Brain microvascular endothelial cell (primary cell): Measurements from ENCODE around the gene TAF4B.

ENCODE experiments used
- DNase-seq: peaks from one replicate; pipeline ENCODE4 v3.0.0-alpha.2; 2020
- H3K27ac ChIP-seq: fragments of 250-450 bp; sonication (Bioruptor Pico); 2 replicates; pipeline ENCODE4 v1.5.1; 2020; ENCODE audit warnings: mild to moderate bottlenecking, moderate library complexity
- H3K27me3 ChIP-seq: fragments of 250-450 bp; sonication (Bioruptor Pico); replicated peaks from 2 replicates; pipeline ENCODE4 v1.5.1; 2020; ENCODE audit warnings: mild to moderate bottlenecking
- H3K36me3 ChIP-seq: fragments of 250-450 bp; sonication (Bioruptor Pico); replicated peaks from 2 replicates; pipeline ENCODE4 v1.5.1; 2020; ENCODE audit warnings: mild to moderate bottlenecking
- H3K4me3 ChIP-seq: 2 replicates; pipeline ENCODE4 v1.5.1; 2011; ENCODE audit warnings: low read depth, mild to moderate bottlenecking, control low read depth, low read length, moderate library complexity
- CTCF ChIP-seq: IDR thresholded peaks from 2 replicates; pipeline ENCODE4 v1.5.1; 2011; ENCODE audit warnings: low read depth, mild to moderate bottlenecking, moderate library complexity, low read length, control low read depth, inconsistent platforms; ENCODE audit errors: missing control alignments
- in situ Hi-C: cut with HindIII; loops from 2 replicates; pipeline ENCODE4 v1.10.0; 2017; ENCODE audit warnings: low sequenced_read_pairs, low pct_ligation_motif_present

TAF4B gene

DNA sequence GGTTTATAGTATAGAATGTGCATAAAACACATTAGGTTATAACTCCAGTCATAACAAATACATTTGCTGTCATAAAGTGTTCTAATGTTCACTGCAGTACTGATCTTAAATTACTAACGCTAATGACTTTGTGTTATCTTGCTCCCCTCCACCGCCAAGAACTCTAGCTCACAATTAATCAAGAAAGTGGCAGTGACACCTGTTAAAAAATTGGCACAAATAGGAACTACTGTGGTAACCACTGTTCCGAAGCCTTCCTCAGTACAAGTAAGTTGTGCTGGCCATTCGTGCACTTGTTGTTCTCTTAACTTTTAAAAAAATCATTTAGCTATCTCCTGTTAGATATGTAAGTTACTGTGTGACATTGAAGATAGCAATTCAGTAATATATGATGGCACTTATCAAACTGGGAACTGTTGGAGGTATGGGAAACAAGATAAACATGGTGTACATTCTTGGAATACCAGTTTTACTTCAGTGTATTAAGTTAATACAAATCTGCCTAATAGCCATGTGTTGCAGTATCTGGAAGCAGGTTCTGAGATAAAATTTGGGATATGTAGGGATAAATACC lies 41.2 kb downstream of the TAF4B start:
- no peaks in the 10 kb centered on the region for H3K36me3 ChIP-seq
- no peak for DNase-seq
- H3K27me3 ChIP-seq, result no peaks in the 10 kb centered on the region
- no peak overlapping the region for H3K27ac ChIP-seq
- in situ Hi-C loops, result no loop called here
- no peak overlapping the region for H3K4me3 ChIP-seq
- TF ChIP-seq CTCF, result no peak

GRCh38 chr18:26268454-26268853 lies 42.2 kb downstream of the TAF4B start:
- in situ Hi-C loops, result no loop called here
- Histone ChIP-seq H3K4me3 (no peak overlapping the region), H3K27me3 (no peaks in the 10 kb centered on the region), H3K27ac (no peak overlapping the region), H3K36me3 (no peaks in the 10 kb centered on the region)
- TF ChIP-seq CTCF, result no peak
- no peak for DNase-seq

- DNase-seq, result no peak
- no peak for TF ChIP-seq CTCF
- in situ Hi-C loops, result no loop called here
- H3K27me3 ChIP-seq, result no peaks in the 10 kb centered on the region
- no peaks in the 10 kb centered on the region for H3K36me3 ChIP-seq
- no peak overlapping the region for H3K27ac ChIP-seq
- H3K4me3 ChIP-seq, result no peak overlapping the region
Observed at GRCh38 chr18:26271917-26272549, 45.8 kb downstream of the TAF4B start.

- H3K27me3 ChIP-seq, result no peaks in the 10 kb centered on the region
- no peak overlapping the region for H3K27ac ChIP-seq
- in situ Hi-C loops, result no loop called here
- no peak for TF ChIP-seq CTCF
- H3K4me3 ChIP-seq, result no peak overlapping the region
- no peak for DNase-seq
- H3K36me3 ChIP-seq, result no peaks in the 10 kb centered on the region
Observed at GRCh38 chr18:26277374-26277773, 51.1 kb downstream of the TAF4B start.

DNA sequence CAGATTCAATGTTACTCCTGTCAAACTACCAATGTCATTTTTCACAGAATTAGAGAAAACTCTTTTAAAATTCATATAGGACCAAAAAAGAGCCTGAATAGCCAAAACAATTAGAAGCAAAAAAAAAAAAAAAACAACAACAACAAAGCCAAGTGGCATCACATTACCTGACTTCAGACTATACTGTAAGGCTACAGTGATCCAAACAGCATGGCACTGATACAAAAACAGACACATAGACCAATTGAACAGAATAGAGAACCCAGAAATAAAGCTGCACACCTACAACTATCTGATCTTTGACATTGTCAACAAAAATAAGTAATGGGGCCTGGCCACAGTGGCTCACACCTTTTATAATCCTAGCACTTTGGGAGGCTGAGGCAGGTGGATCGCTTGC lies 53.2 kb downstream of the TAF4B start:
- H3K27me3 ChIP-seq, result no peaks in the 10 kb centered on the region
- DNase-seq, result no peak
- no peak overlapping the region for H3K27ac ChIP-seq
- H3K36me3 ChIP-seq, result no peaks in the 10 kb centered on the region
- in situ Hi-C loops, result no loop called here
- no peak for TF ChIP-seq CTCF
- H3K4me3 ChIP-seq, result no peak overlapping the region

DNA sequence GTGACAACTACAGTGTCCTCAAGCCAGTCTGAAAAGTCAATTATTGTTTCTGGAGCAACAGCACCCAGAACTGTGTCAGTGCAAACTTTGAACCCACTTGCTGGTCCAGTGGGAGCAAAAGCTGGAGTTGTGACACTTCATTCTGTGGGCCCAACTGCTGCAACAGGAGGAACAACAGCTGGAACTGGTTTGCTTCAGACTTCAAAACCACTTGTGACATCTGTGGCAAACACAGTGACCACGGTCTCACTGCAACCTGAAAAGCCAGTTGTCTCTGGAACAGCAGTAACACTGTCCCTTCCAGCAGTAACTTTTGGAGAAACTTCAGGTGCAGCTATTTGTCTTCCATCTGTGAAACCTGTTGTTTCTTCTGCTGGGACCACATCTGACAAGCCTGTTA lies 59.8 kb downstream of the TAF4B start:
- TF ChIP-seq CTCF, result no peak
- Histone ChIP-seq H3K36me3 (no peaks in the 10 kb centered on the region), H3K27me3 (no peaks in the 10 kb centered on the region), H3K27ac (no peak overlapping the region), H3K4me3 (no peak overlapping the region)
- in situ Hi-C loops, result no loop called here
- no peak for DNase-seq
